HG02870 (cell line): Measurements from ENCODE around the gene GCNT3.

Experiments
- ATAC-seq: cut with Tn5 transposase; IDR thresholded peaks from one replicate; pipeline ENCODE4 v1.9.1; 2021; ENCODE audit warnings: mild to moderate bottlenecking, moderate library complexity; ENCODE audit not compliant: unreplicated experiment

The GCNT3 gene

GRCh38 chr15:59611276-59612260 is at the start of gene GCNT3:
GCNT3 (plus strand) TSS chr15:59611783; CDS start chr15:59618239, 6,456 bp downstream.
- no peak for ATAC-seq

GRCh38 chr15:59562448-59563186 is 49.0 kb upstream of the GCNT3 start:
- no peak for ATAC-seq

- ATAC-seq = no peak
Measured at GRCh38 chr15:59565299-59565698, 46.3 kb upstream of the GCNT3 start.

GRCh38 chr15:59567324-59567723 is 44.3 kb upstream of the GCNT3 start:
- ATAC-seq = no peak

GRCh38 chr15:59569477-59569876 is 42.1 kb upstream of the GCNT3 start:
- ATAC-seq = no peak

- ATAC-seq = no peak
Measured at GRCh38 chr15:59570315-59570714, 41.3 kb upstream of the GCNT3 start.

GRCh38 chr15:59571606-59572005 is 40.0 kb upstream of the GCNT3 start:
- no peak for ATAC-seq

- no peak for ATAC-seq
Measured at GRCh38 chr15:59583088-59583487, 28.5 kb upstream of the GCNT3 start.

GRCh38 chr15:59587085-59587826 is 24.3 kb upstream of the GCNT3 start:
- no peak for ATAC-seq

- ATAC-seq = peak; percentile 59
Measured at GRCh38 chr15:59590027-59590426, 21.6 kb upstream of the GCNT3 start.

GRCh38 chr15:59591356-59591755 is 20.2 kb upstream of the GCNT3 start:
- ATAC-seq = no peak

GRCh38 chr15:59594493-59594942 is 17.1 kb upstream of the GCNT3 start:
- no peak for ATAC-seq

GRCh38 chr15:59594991-59595390 is 16.6 kb upstream of the GCNT3 start:
- ATAC-seq = no peak

- no peak for ATAC-seq
Measured at GRCh38 chr15:59595434-59595915, 16.1 kb upstream of the GCNT3 start.

GRCh38 chr15:59596640-59597039 is 14.9 kb upstream of the GCNT3 start:
- no peak for ATAC-seq

GRCh38 chr15:59598461-59598860 is 13.1 kb upstream of the GCNT3 start:
- ATAC-seq = no peak

- ATAC-seq = no peak
Measured at GRCh38 chr15:59605994-59606393, 5.6 kb upstream of the GCNT3 start.

GRCh38 chr15:59609730-59610712 is 1.6 kb upstream of the GCNT3 start:
- no peak for ATAC-seq

GRCh38 chr15:59614153-59614552 is 2.6 kb downstream of the GCNT3 start:
- no peak for ATAC-seq

- no peak for ATAC-seq
Measured at GRCh38 chr15:59615661-59616060, 4.1 kb downstream of the GCNT3 start.
